K562 (cell line): ENCODE measurements around the gene EME1. TPM values are rescaled to one million over a fixed set of nuclear protein-coding genes. Genes with fewer than 3 reads are reported as not detected.
"Not testable (repeated sequence)": the region's sequence is repeated elsewhere in the genome, so short reads cannot be mapped to it uniquely, and the experiment has no call there.

Source experiments
- ATAC-seq: fragments of 200-7000 bp; cut with Tn5 transposase; 3 replicates; pipeline ENCODE4 v1.9.1; 2020; ENCODE audit warnings: moderate library complexity
- BruUV-seq: library from RNA; stranded (reverse); fragments of 400-500 nt; replicated peaks from 2 replicates; lab custom pipeline; 2021; lab: Mats Ljungman, UMichigan
- CTCF ChIA-PET: fragments of 300-600 bp; formaldehyde crosslinking; extraction: SDS; loops from one replicate; lab custom pipeline; 2021; ENCODE audit warnings: low intra/inter-chr PET ratio; lab: Yijun Ruan, JAX
- POLR2A ChIA-PET: fragments of 300-600, 350-650 bp; sonication (Branson Sonifier 250); formaldehyde crosslinking; extraction: SDS; loops from one replicate; lab custom pipeline; 2021; ENCODE audit warnings: antibody characterized with exemption, inconsistent platforms; lab: Yijun Ruan, JAX
- DNase-seq, 4 experiments: peaks; one replicate each; pipeline versions ENCODE4 v3.0.0 to v3.0.0-alpha.2; 2011 to 2018; ENCODE audit warnings: low spot score in 3 of 4, mixed read lengths in 3 of 4; ENCODE audit errors: extremely low read depth in 1 of 4
- FAIRE-seq: peaks from 2 replicates; lab custom pipeline; 2011; peaks lifted over from hg19 to GRCh38; lab: Jason Lieb, UNC
- H2AFZ ChIP-seq: 2 replicates; pipeline ENCODE4 v1.6.0; 2011; ENCODE audit warnings: low read depth, low read length, control low read depth, inconsistent platforms
- H3K27ac ChIP-seq: fragments of 200-600 bp; 3 replicates; pipeline ENCODE4 v1.8.0; 2011; ENCODE audit warnings: low read depth, mild to moderate bottlenecking, control low read depth, inconsistent platforms, low read length, moderate library complexity, mixed read lengths; ENCODE audit errors: extremely low read depth
- H3K27me3 ChIP-seq, 2 experiments: fragments of 300-600 bp in 1 of 2; 2 replicates in 1 of 2; 3 replicates in 1 of 2; pipeline versions ENCODE4 v1.6.0 to v1.8.0; 2011; ENCODE audit warnings: inconsistent platforms in 2 of 2, low read length in 2 of 2, mild to moderate bottlenecking in 1 of 2, mixed read lengths in 1 of 2, moderate library complexity in 1 of 2; ENCODE audit not compliant: control insufficient read depth in 2 of 2, insufficient read depth in 2 of 2
- H3K36me3 ChIP-seq: fragments of 300-600 bp; 3 replicates; pipeline ENCODE4 v1.8.0; 2011; ENCODE audit warnings: mild to moderate bottlenecking, low read length, inconsistent platforms; ENCODE audit not compliant: control insufficient read depth, insufficient read depth
- H3K4me1 ChIP-seq, 2 experiments: fragments of 200-600 bp in 1 of 2; replicated peaks in 1 of 2; 2 replicates in 1 of 2; 3 replicates in 1 of 2; pipeline versions ENCODE4 v1.5.1 to v1.8.0; 2011; ENCODE audit warnings: inconsistent platforms in 2 of 2, low read length in 2 of 2, mild to moderate bottlenecking in 1 of 2, mixed read lengths in 1 of 2, moderate library complexity in 1 of 2; ENCODE audit not compliant: control insufficient read depth in 2 of 2, insufficient read depth in 2 of 2
- H3K4me2 ChIP-seq: 2 replicates; pipeline ENCODE4 v1.6.1; 2011; ENCODE audit warnings: low read length, control low read depth, inconsistent platforms, mixed read lengths; ENCODE audit not compliant: insufficient read depth
- H3K4me3 ChIP-seq: fragments of 200-600 bp; sonication (generic), shearing (Covaris generic); 2 replicates; pipeline ENCODE4 v1.5.1; 2016; ENCODE audit warnings: control low read depth, inconsistent platforms
- H3K79me2 ChIP-seq: fragments of 200-600 bp; 3 replicates; pipeline ENCODE4 v1.8.0; 2011; ENCODE audit warnings: low read length, inconsistent platforms; ENCODE audit not compliant: control insufficient read depth, insufficient read depth
- H3K9ac ChIP-seq, 2 experiments: 2 replicates each; pipeline versions ENCODE4 v1.6.0 to v1.6.1; 2011; ENCODE audit warnings: low read depth in 2 of 2, low read length in 2 of 2, control low read depth in 1 of 2, inconsistent platforms in 1 of 2, mild to moderate bottlenecking in 1 of 2, mixed read lengths in 1 of 2; ENCODE audit not compliant: insufficient read depth in 1 of 2
- H3K9me1 ChIP-seq: one replicate; pipeline ENCODE4 v1.6.0; 2011; ENCODE audit warnings: inconsistent platforms, mild to moderate bottlenecking, low read length, moderate library complexity; ENCODE audit not compliant: control insufficient read depth, insufficient read depth
- H3K9me3 ChIP-seq: replicated peaks from 2 replicates; pipeline ENCODE4 v1.5.1; 2011; ENCODE audit warnings: low read depth, low read length, inconsistent platforms; ENCODE audit not compliant: control insufficient read depth, insufficient read depth
- H4K20me1 ChIP-seq: replicated peaks from 2 replicates; pipeline ENCODE4 v1.6.1; 2011; ENCODE audit warnings: low read length, inconsistent platforms, mixed read lengths; ENCODE audit not compliant: control insufficient read depth, insufficient read depth
- NFIC ChIP-seq: fragments of 450-650 bp; IDR thresholded peaks from 2 replicates; pipeline ENCODE4 v1.6.1; 2017; ENCODE audit warnings: mild to moderate bottlenecking, inconsistent platforms
- RBM25 ChIP-seq: fragments of 200-400 bp; formaldehyde crosslinking; IDR thresholded peaks from 2 replicates; pipeline ENCODE4 v1.6.1; 2018; ENCODE audit warnings: low read length, low read depth, moderate library complexity; ENCODE audit not compliant: severe bottlenecking
- RFX7 ChIP-seq: fragments of 250-450 bp; sonication (Bioruptor Pico); IDR thresholded peaks from 2 replicates; pipeline ENCODE4 v1.5.1; 2021; ENCODE audit warnings: mild to moderate bottlenecking
- ZNF140 ChIP-seq: fragments of 250-450 bp; sonication (Bioruptor Pico); IDR thresholded peaks from 2 replicates; pipeline ENCODE4 v1.8.0; 2021; ENCODE audit warnings: moderate library complexity, mild to moderate bottlenecking, inconsistent platforms
- ZNF253 ChIP-seq: fragments of 250-450 bp; sonication (Bioruptor Pico); conservative IDR thresholded peaks from 2 replicates; pipeline ENCODE4 v1.6.1; 2021; ENCODE audit warnings: mild to moderate bottlenecking
- WGBS: fragments of 100-300 bp; shearing (Covaris generic); methylation state at CpG from one replicate; pipeline ENCODE4 v1.1.6; 2016; ENCODE audit warnings: low coverage, mixed read lengths; ENCODE audit not compliant: insufficient coverage; ENCODE audit errors: missing lambda C conversion rate; 5-methylcytosine and 5-hydroxymethylcytosine counted together
- in situ Hi-C: fragments of 300-500 bp; cut with MboI; formaldehyde crosslinking; loops from 4 replicates; pipeline ENCODE4 v1.15.0; 2018; ENCODE audit warnings: inconsistent platforms, mixed read lengths
- intact Hi-C: fragments of 100-400 bp; cut with micrococcal nuclease; formaldehyde crosslinking; loops from 2 replicates; pipeline ENCODE4 v1.14.2; 2022
- polyA plus RNA-seq, 8 experiments: library from polyadenylated mRNA; depleted of rRNA in 4 of 8; stranded (reverse) in 5 of 8; unstranded in 3 of 8; fragments of >200 nt; fragmentation: Nextera tagmentation in 2 of 8; fragmentation: Illumina TruSeq in 1 of 8; extraction: Ambion mirVana in 2 of 8; extraction: Trizol in 1 of 8; gene quantifications; 2 replicates each; pipeline versions ENCODE4 v1.2.1 to v1.2.3, GENCODE V29; 2011 to 2014; ENCODE audit warnings: inconsistent platforms in 1 of 8, missing spikeins in 1 of 8
- total RNA-seq, 7 experiments: library from RNA; depleted of rRNA in 6 of 7; stranded (reverse); fragments of >200 nt in 6 of 7; fragmentation: Illumina TruSeq in 2 of 7; extraction: Trizol in 2 of 7; gene quantifications; 2 replicates each; pipeline versions ENCODE4 v1.2.1 to v1.2.3, GENCODE V29; 2011 to 2021; ENCODE audit warnings: low replicate concordance in 1 of 7

Gene EME1
- total and polyA plus RNA-seq, 9 of the 15 experiments (the other 6 are each of a cell fraction or from before 2014, with no cell fraction given), result 14.6 to 44.1 (median 24.0) TPM

GRCh38 chr17:50412188-50412732, 39.2 kb downstream of the EME1 start:
- no peak overlapping the region for H3K4me2 ChIP-seq
- H3K79me2 ChIP-seq, result no peaks in the 10 kb centered on the region
- no peak overlapping the region for H2AFZ ChIP-seq
- BruUV-seq, result no TSS peak
- no peak for FAIRE-seq
- TF ChIP-seq NFIC (peak; percentile 58), RBM25 (peak; percentile 20), ZNF140 (CRISPR knock-in tag) (no peak)
- TF ChIP-seq, all 486 proteins: peak for 2
- Histone ChIP-seq H3K27ac (no peak overlapping the region), H3K9ac (no peak overlapping the region), H3K9me3 (no peaks in the 10 kb centered on the region), H4K20me1 (0 out of 2 replicates have a peak, but pooled peaks cover 3% of the 10 kb centered on the region), H3K4me3 (no peak overlapping the region), H3K4me1 (no peaks in the 10 kb centered on the region), H3K9me1 (no peaks in the 10 kb centered on the region), H3K27me3 (no peaks in the 10 kb centered on the region; a peak in 1 of 5 replicates), H3K36me3 (no peaks in the 10 kb centered on the region)
- intact Hi-C loops, result no loop called here
- ATAC-seq (no peak), DNase-seq (no peak)
- ChIA-PET POLR2A (no interaction called here), CTCF (no interaction called here)
- 42% methylated on average over 4 of the region's 4 CpGs for WGBS
- in situ Hi-C loops, result no loop called here

GRCh38 chr17:50414808-50415207, 41.8 kb downstream of the EME1 start:
- Histone ChIP-seq H3K4me1 (no peaks in the 10 kb centered on the region), H3K9me3 (no peaks in the 10 kb centered on the region), H4K20me1 (0 out of 2 replicates have a peak, but pooled peaks cover 3% of the 10 kb centered on the region), H3K9me1 (no peaks in the 10 kb centered on the region), H3K27me3 (no peaks in the 10 kb centered on the region), H3K4me2 (no peak overlapping the region), H3K36me3 (no peaks in the 10 kb centered on the region), H3K27ac (no peak overlapping the region), H3K9ac (no peak overlapping the region), H2AFZ (no peak overlapping the region), H3K79me2 (no peaks in the 10 kb centered on the region), H3K4me3 (no peak overlapping the region)
- no TSS peak for BruUV-seq
- POLR2A ChIA-PET, result no interaction called here
- TF ChIP-seq RFX7 (CRISPR knock-in tag) (no peak), ZNF253 (CRISPR knock-in tag) (no peak)
- whole genome bisulfite sequencing, result 29% methylated on average over 3 of the region's 3 CpGs
- in situ Hi-C loops, result no loop called here
- intact Hi-C loops, result no loop called here
- CTCF ChIA-PET, result interaction anchor here (0.6 kb wide), 1 partner anchor 1163 kb away, joined by 3 read pairs; no protein-coding TSS in a partner anchor
- FAIRE-seq, result no peak
- no peak for DNase-seq
- ATAC-seq, result no peak

GRCh38 chr17:50419577-50419976, 46.5 kb downstream of the EME1 start:
- H3K27me3 ChIP-seq, BruUV-seq, H2AFZ ChIP-seq, in situ Hi-C loops, ATAC-seq, H3K27ac ChIP-seq, H3K36me3 ChIP-seq, H4K20me1 ChIP-seq, H3K9me1 ChIP-seq, H3K9me3 ChIP-seq, H3K79me2 ChIP-seq, intact Hi-C loops, H3K4me3 ChIP-seq, CTCF ChIA-PET, DNase-seq, H3K9ac ChIP-seq, H3K4me2 ChIP-seq, FAIRE-seq: not testable (repeated sequence)
- WGBS, result 89% methylated on average over 10 of the region's 10 CpGs
- H3K4me1 ChIP-seq, result peaks cover 11% of the 10 kb centered on the region in 2 experiments
- POLR2A ChIA-PET, result interaction anchor here (1.8 kb wide), 1 partner anchor 23 kb away, joined by 5 read pairs; the partner anchor contains the start of gene LRRC59
